ENCODE measurements around the gene KCNJ2.

The KCNJ2 gene

GRCh38 chr17:70168977-70169708 is at the start of gene KCNJ2:
Gene KCNJ2, plus strand, starts transcription at chr17:70169532. Its CDS starts 5,508 bp downstream, at chr17:70175040.
- TF ChIP-seq, protein P1, sequence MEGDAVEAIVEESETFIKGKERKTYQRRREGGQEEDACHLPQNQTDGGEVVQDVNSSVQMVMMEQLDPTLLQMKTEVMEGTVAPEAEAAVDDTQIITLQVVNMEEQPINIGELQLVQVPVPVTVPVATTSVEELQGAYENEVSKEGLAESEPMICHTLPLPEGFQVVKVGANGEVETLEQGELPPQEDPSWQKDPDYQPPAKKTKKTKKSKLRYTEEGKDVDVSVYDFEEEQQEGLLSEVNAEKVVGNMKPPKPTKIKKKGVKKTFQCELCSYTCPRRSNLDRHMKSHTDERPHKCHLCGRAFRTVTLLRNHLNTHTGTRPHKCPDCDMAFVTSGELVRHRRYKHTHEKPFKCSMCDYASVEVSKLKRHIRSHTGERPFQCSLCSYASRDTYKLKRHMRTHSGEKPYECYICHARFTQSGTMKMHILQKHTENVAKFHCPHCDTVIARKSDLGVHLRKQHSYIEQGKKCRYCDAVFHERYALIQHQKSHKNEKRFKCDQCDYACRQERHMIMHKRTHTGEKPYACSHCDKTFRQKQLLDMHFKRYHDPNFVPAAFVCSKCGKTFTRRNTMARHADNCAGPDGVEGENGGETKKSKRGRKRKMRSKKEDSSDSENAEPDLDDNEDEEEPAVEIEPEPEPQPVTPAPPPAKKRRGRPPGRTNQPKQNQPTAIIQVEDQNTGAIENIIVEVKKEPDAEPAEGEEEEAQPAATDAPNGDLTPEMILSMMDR (IDR thresholded peaks at IDR 0.05; ENCODE audit: low read depth, low read length), result no peak
- peak within 1 kb of the TSS; percentile 89 for H3K4me3 ChIP-seq (ENCODE audit: low read depth, low read length)

- H3K4me3 ChIP-seq (ENCODE audit: low read depth, low read length), result no peak overlapping the region
- TF ChIP-seq, protein P1 (IDR thresholded peaks at IDR 0.05; ENCODE audit: low read depth, low read length), result no peak
These were observed 49.8 kb upstream of the KCNJ2 start for GRCh38 chr17:70119545-70119944.

DNA sequence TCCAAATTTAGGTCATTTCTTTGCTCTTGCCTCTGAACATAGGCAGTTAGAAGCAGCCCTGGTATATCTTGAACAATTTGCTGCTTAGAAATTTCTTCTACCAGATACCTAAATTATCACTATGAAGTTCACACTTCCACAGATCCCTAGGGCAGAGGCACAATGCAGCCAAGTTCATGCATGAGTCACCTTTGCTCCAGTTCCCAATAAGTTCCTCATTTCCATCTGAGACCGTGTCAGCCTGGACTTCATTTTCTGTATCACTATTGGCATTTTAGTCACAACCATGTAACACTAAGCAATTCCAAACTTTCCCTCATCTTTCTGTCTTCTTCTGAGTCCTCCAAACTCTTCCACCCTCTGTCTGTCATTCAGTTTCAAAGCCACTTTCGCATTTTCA is 49.3 kb upstream of the KCNJ2 start:
- H3K4me3 ChIP-seq (ENCODE audit: low read depth, low read length), result no peak overlapping the region
- TF ChIP-seq, protein P1 (IDR thresholded peaks at IDR 0.05; ENCODE audit: low read depth, low read length), result no peak

- H3K4me3 ChIP-seq (ENCODE audit: low read depth, low read length), result no peak overlapping the region
- TF ChIP-seq, protein P1 (IDR thresholded peaks at IDR 0.05; ENCODE audit: low read depth, low read length), result no peak
These were observed 48.9 kb upstream of the KCNJ2 start for GRCh38 chr17:70120425-70120824.

GRCh38 chr17:70121126-70121525 is 48.2 kb upstream of the KCNJ2 start:
- TF ChIP-seq, protein P1 (IDR thresholded peaks at IDR 0.05; ENCODE audit: low read depth, low read length), result no peak

GRCh38 chr17:70123193-70123592 is 46.1 kb upstream of the KCNJ2 start:
- no peak overlapping the region for H3K4me3 ChIP-seq (ENCODE audit: low read depth, low read length)
- TF ChIP-seq, protein P1 (IDR thresholded peaks at IDR 0.05; ENCODE audit: low read depth, low read length), result no peak

More at GRCh38 chr17:70121126-70121525, 48.2 kb upstream of the KCNJ2 start:
- no peak overlapping the region for H3K4me3 ChIP-seq (ENCODE audit: low read depth, low read length)

DNA sequence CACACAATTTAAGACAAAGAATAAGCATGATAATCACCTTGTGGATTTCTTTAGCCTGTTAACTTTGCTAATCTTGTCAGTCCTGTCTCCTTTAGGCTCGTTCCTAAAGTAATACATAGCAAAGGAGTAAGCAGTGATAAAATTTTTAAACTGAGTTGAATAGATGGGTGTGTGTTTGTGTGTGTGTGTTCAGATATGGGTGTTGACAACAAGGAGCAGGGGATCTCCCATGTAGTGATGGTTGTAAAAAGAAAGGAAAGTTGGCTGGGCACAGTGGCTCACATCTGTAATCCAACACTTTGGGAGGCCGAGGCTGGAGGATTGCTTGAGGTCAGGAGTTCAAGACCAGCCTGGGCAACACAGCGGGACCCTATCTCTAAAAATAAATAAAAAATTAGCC is 44.6 kb upstream of the KCNJ2 start:
- TF ChIP-seq, protein P1 (IDR thresholded peaks at IDR 0.05; ENCODE audit: low read depth, low read length), result no peak

More for the DNA sequence above, 44.6 kb upstream of the KCNJ2 start:
- no peak overlapping the region for H3K4me3 ChIP-seq (ENCODE audit: low read depth, low read length)

Data from WI38 (cell line).